IPS DF 6.9 (cell line): Measurements from ENCODE around the gene CCNYL1.
"Not testable (repeated sequence)": the region's sequence is repeated elsewhere in the genome, so short reads cannot be mapped to it uniquely, and the experiment has no call there.

ENCODE experiments used
- DNase-seq: peaks from one replicate; pipeline ENCODE4 v3.0.0-alpha.2; 2013; ENCODE audit warnings: low read depth, low spot score
- H3K27ac ChIP-seq: one replicate; pipeline ENCODE4 v1.5.1; 2013; ENCODE audit warnings: low read length, control low read depth
- H3K27me3 ChIP-seq: 2 replicates; pipeline ENCODE4 v1.6.1; 2013; ENCODE audit warnings: mild to moderate bottlenecking, low read length; ENCODE audit not compliant: control insufficient read depth, insufficient read depth
- H3K36me3 ChIP-seq: 2 replicates; pipeline ENCODE4 v1.6.1; 2013; ENCODE audit warnings: low read length; ENCODE audit not compliant: control insufficient read depth, insufficient read depth
- H3K4me1 ChIP-seq: 2 replicates; pipeline ENCODE4 v1.6.1; 2013; ENCODE audit warnings: low read length; ENCODE audit not compliant: control insufficient read depth, insufficient read depth
- H3K4me3 ChIP-seq: 2 replicates; pipeline ENCODE4 v1.5.1; 2013; ENCODE audit warnings: mild to moderate bottlenecking, low read length
- H3K9me3 ChIP-seq: 2 replicates; pipeline ENCODE4 v1.6.1; 2013; ENCODE audit warnings: low read length, inconsistent platforms; ENCODE audit not compliant: control insufficient read depth, insufficient read depth
- whole genome bisulfite sequencing: extraction: QIAGEN DNeasy Blood & Tissue Kit; methylation state at CpG from one replicate; pipeline ENCODE4 v1.1.7; 2013; ENCODE audit warnings: mixed read lengths, missing lambda C conversion rate; ENCODE audit not compliant: insufficient read length, insufficient coverage; 5-methylcytosine and 5-hydroxymethylcytosine counted together

CCNYL1 gene

GRCh38 chr2:207750876-207751275 is 39.4 kb downstream of the CCNYL1 start:
- Histone ChIP-seq H3K4me1 (no peaks in the 10 kb centered on the region), H3K9me3 (no peaks in the 10 kb centered on the region), H3K36me3 (no peaks in the 10 kb centered on the region; the same call in 1 of the 2 replicates), H3K27me3 (no peaks in the 10 kb centered on the region), H3K27ac (no peak overlapping the region), H3K4me3 (no peak overlapping the region)
- WGBS, result no CpG with 5 or more reads among the region's 2 CpGs
- DNase-seq, result no peak

GRCh38 chr2:207753688-207754087 is 42.2 kb downstream of the CCNYL1 start:
- H3K27me3 ChIP-seq, H3K4me1 ChIP-seq, H3K27ac ChIP-seq, H3K9me3 ChIP-seq, H3K4me3 ChIP-seq, H3K36me3 ChIP-seq, DNase-seq: not testable (repeated sequence)
- WGBS, result no CpG with 5 or more reads among the region's 2 CpGs

- no peaks in the 10 kb centered on the region for H3K27me3 ChIP-seq
- no peaks in the 10 kb centered on the region; the same call in none of the 2 replicates for H3K36me3 ChIP-seq
- 100% methylated on average over 1 of the region's 6 CpGs for WGBS
- H3K4me1 ChIP-seq, result no peaks in the 10 kb centered on the region
- DNase-seq, result no peak
- no peaks in the 10 kb centered on the region for H3K9me3 ChIP-seq
- H3K4me3 ChIP-seq, result no peak overlapping the region
- H3K27ac ChIP-seq, result no peak overlapping the region
Observed at GRCh38 chr2:207754498-207755383, 43.3 kb downstream of the CCNYL1 start.

- Histone ChIP-seq H3K36me3 (peaks cover 7% of the 10 kb centered on the region), H3K27me3 (no peaks in the 10 kb centered on the region), H3K4me1 (peaks cover 3% of the 10 kb centered on the region), H3K27ac (no peak overlapping the region), H3K4me3 (no peak overlapping the region), H3K9me3 (no peaks in the 10 kb centered on the region)
- DNase-seq, result no peak
Observed at GRCh38 chr2:207758025-207758424, 46.6 kb downstream of the CCNYL1 start.

GRCh38 chr2:207759890-207760289 is 48.5 kb downstream of the CCNYL1 start:
- no peak overlapping the region for H3K27ac ChIP-seq

GRCh38 chr2:207760453-207760852 is 49.0 kb downstream of the CCNYL1 start:
- peaks cover 10% of the 10 kb centered on the region for H3K36me3 ChIP-seq
- no peak overlapping the region for H3K27ac ChIP-seq
- H3K4me1 ChIP-seq, result peaks cover 10% of the 10 kb centered on the region

More at GRCh38 chr2:207759890-207760289, 48.5 kb downstream of the CCNYL1 start:
- Histone ChIP-seq H3K9me3 (no peaks in the 10 kb centered on the region), H3K4me1 (peaks cover 10% of the 10 kb centered on the region), H3K36me3 (peaks cover 10% of the 10 kb centered on the region), H3K27me3 (no peaks in the 10 kb centered on the region), H3K4me3 (no peak overlapping the region)
- no CpG with 5 or more reads among the region's 2 CpGs for WGBS
- no peak for DNase-seq

GRCh38 chr2:207761426-207761825 is 50.0 kb downstream of the CCNYL1 start:
- H3K4me3 ChIP-seq, H3K4me1 ChIP-seq, DNase-seq, H3K36me3 ChIP-seq, H3K9me3 ChIP-seq, H3K27me3 ChIP-seq, H3K27ac ChIP-seq: not testable (repeated sequence)
- no CpG with 5 or more reads among the region's 3 CpGs for WGBS

More at GRCh38 chr2:207760453-207760852, 49.0 kb downstream of the CCNYL1 start:
- no CpG with 5 or more reads among the region's 2 CpGs for WGBS
- H3K4me3 ChIP-seq, result no peak overlapping the region
- no peaks in the 10 kb centered on the region for H3K27me3 ChIP-seq
- no peaks in the 10 kb centered on the region for H3K9me3 ChIP-seq
- no peak for DNase-seq

- Histone ChIP-seq H3K4me3 (no peak overlapping the region), H3K4me1 (peaks cover 15% of the 10 kb centered on the region), H3K9me3 (no peaks in the 10 kb centered on the region), H3K27ac (no peak overlapping the region), H3K27me3 (no peaks in the 10 kb centered on the region), H3K36me3 (peaks cover 11% of the 10 kb centered on the region)
- DNase-seq, result no peak
- WGBS, result no CpG with 5 or more reads among the region's 8 CpGs
Observed at GRCh38 chr2:207762146-207762545, 50.7 kb downstream of the CCNYL1 start.

- Histone ChIP-seq H3K4me1 (peaks cover 24% of the 10 kb centered on the region), H3K36me3 (peaks cover 17% of the 10 kb centered on the region), H3K9me3 (no peaks in the 10 kb centered on the region), H3K27ac (no peak overlapping the region), H3K27me3 (no peaks in the 10 kb centered on the region), H3K4me3 (no peak overlapping the region)
- no peak for DNase-seq
- WGBS, result no CpG with 5 or more reads among the region's 8 CpGs
Observed at GRCh38 chr2:207763303-207763917, 52.0 kb downstream of the CCNYL1 start.

GRCh38 chr2:207764096-207764630 is 52.7 kb downstream of the CCNYL1 start:
- no peak overlapping the region for H3K4me3 ChIP-seq
- no peak overlapping the region for H3K27ac ChIP-seq
- H3K36me3 ChIP-seq, result peaks cover 17% of the 10 kb centered on the region
- DNase-seq, result no peak
- peaks cover 24% of the 10 kb centered on the region for H3K4me1 ChIP-seq
- H3K9me3 ChIP-seq, result no peaks in the 10 kb centered on the region
- H3K27me3 ChIP-seq, result no peaks in the 10 kb centered on the region
- no CpG with 5 or more reads among the region's 1 CpG for WGBS
